GM23338 (cell line): ENCODE measurements around the gene IGSF10. TPM values are rescaled to one million over a fixed set of nuclear protein-coding genes. Genes with fewer than 3 reads are reported as not detected.
A peak's percentile ranks its signal among the peaks of the same experiment; 100 is the strongest.

Source experiments
- ATAC-seq: fragments of 200-7000 bp; cut with Tn5 transposase; 3 replicates; pipeline ENCODE4 v1.9.1; 2020
- DNase-seq: peaks from one replicate; pipeline ENCODE4 v3.0.0-alpha.2; 2015; ENCODE audit warnings: low spot score
- H2AFZ ChIP-seq: fragments of 200-600 bp; sonication (generic); 2 replicates; pipeline ENCODE4 v1.8.0; 2016; ENCODE audit warnings: antibody characterized with exemption, mild to moderate bottlenecking, moderate library complexity
- H3F3A ChIP-seq: fragments of 200-600 bp; sonication (generic); replicated peaks from 2 replicates; pipeline ENCODE4 v1.8.0; 2017; ENCODE audit warnings: antibody characterized with exemption, mixed run types, low read depth
- H3K27ac ChIP-seq: fragments of 200-600 bp; sonication (generic); 2 replicates; pipeline ENCODE4 v1.6.1; 2016; ENCODE audit warnings: low read depth
- H3K27me3 ChIP-seq: fragments of 200-600 bp; sonication (generic); 2 replicates; pipeline ENCODE4 v1.8.0; 2016; ENCODE audit warnings: mild to moderate bottlenecking, mixed run types, moderate library complexity; ENCODE audit not compliant: insufficient read depth
- H3K36me3 ChIP-seq: fragments of 200-600 bp; sonication (generic); 2 replicates; pipeline ENCODE4 v1.8.0; 2016; ENCODE audit warnings: mild to moderate bottlenecking; ENCODE audit not compliant: insufficient read depth
- H3K4me1 ChIP-seq: fragments of 200-600 bp; sonication (generic); 2 replicates; pipeline ENCODE4 v1.8.0; 2016; ENCODE audit warnings: mild to moderate bottlenecking, moderate library complexity; ENCODE audit not compliant: insufficient read depth
- H3K4me2 ChIP-seq: fragments of 200-600 bp; sonication (generic); 2 replicates; pipeline ENCODE4 v1.7.1; 2017; ENCODE audit warnings: mixed run types
- H3K4me3 ChIP-seq: fragments of 200-600 bp; sonication (generic); 2 replicates; pipeline ENCODE4 v1.6.1; 2016; ENCODE audit warnings: mixed run types
- H3K79me2 ChIP-seq: fragments of 200-600 bp; sonication (generic); replicated peaks from 2 replicates; pipeline ENCODE4 v1.8.0; 2017; ENCODE audit warnings: mild to moderate bottlenecking; ENCODE audit not compliant: insufficient read depth
- H3K9me2 ChIP-seq: fragments of 200-600 bp; sonication (generic); 2 replicates; pipeline ENCODE4 v1.8.0; 2017; ENCODE audit not compliant: insufficient read depth
- H4K20me1 ChIP-seq: fragments of 200-600 bp; sonication (generic); replicated peaks from 2 replicates; pipeline ENCODE4 v1.8.0; 2017; ENCODE audit warnings: mild to moderate bottlenecking; ENCODE audit not compliant: insufficient read depth
- H3K27ac Mint-ChIP-seq: 2 replicates; pipeline ENCODE4 v1.8.0; 2020; ENCODE audit warnings: inconsistent platforms, mild to moderate bottlenecking, moderate library complexity, mixed read lengths
- H3K27me3 Mint-ChIP-seq: 3 replicates; pipeline ENCODE4 v1.8.0; 2022; ENCODE audit warnings: low read depth, mild to moderate bottlenecking, moderate library complexity, mixed read lengths, inconsistent platforms; ENCODE audit not compliant: insufficient read depth, poor library complexity
- H3K36me3 Mint-ChIP-seq: 3 replicates; pipeline ENCODE4 v1.8.0; 2021; ENCODE audit warnings: low read depth, mild to moderate bottlenecking, inconsistent platforms, moderate library complexity, mixed read lengths
- H3K4me1 Mint-ChIP-seq: 3 replicates; pipeline ENCODE4 v1.8.0; 2020; ENCODE audit warnings: mild to moderate bottlenecking, inconsistent platforms, mixed read lengths
- H3K4me3 Mint-ChIP-seq: 3 replicates; pipeline ENCODE4 v1.8.0; 2021; ENCODE audit warnings: moderate library complexity, mild to moderate bottlenecking, inconsistent platforms, mixed read lengths
- H3K9me3 Mint-ChIP-seq: 3 replicates; pipeline ENCODE4 v1.8.0; 2020; ENCODE audit warnings: moderate library complexity, mild to moderate bottlenecking, inconsistent platforms, mixed read lengths
- CREB1 ChIP-seq: fragments of 250-450 bp; sonication (Bioruptor Pico); IDR thresholded peaks from 2 replicates; pipeline ENCODE4 v1.5.0; 2020; ENCODE audit warnings: low read depth, mild to moderate bottlenecking, moderate library complexity
- EZH2 ChIP-seq: fragments of 200-600 bp; sonication (generic); IDR thresholded peaks from one replicate; pipeline ENCODE4 v1.8.0; 2017; ENCODE audit warnings: antibody characterized with exemption, mild to moderate bottlenecking, low read depth; ENCODE audit not compliant: unreplicated experiment
- EZH2phosphoT487 ChIP-seq: fragments of 200-600 bp; sonication (generic); IDR thresholded peaks from one replicate; pipeline ENCODE4 v1.8.1; 2018; ENCODE audit warnings: antibody characterized with exemption; ENCODE audit not compliant: unreplicated experiment
- JUNB ChIP-seq: IDR thresholded peaks from one replicate; pipeline ENCODE4 v1.6.1; 2016; ENCODE audit warnings: antibody characterized with exemption; ENCODE audit not compliant: unreplicated experiment
- NANOG ChIP-seq: IDR thresholded peaks from 2 replicates; pipeline ENCODE4 v1.6.1; 2016; ENCODE audit warnings: antibody characterized with exemption, borderline replicate concordance
- STAT1 ChIP-seq: IDR thresholded peaks from one replicate; pipeline ENCODE4 v1.6.1; 2016; ENCODE audit warnings: antibody characterized with exemption; ENCODE audit not compliant: unreplicated experiment
- ZNF114 ChIP-seq: fragments of 250-450 bp; sonication (Bioruptor Pico); IDR thresholded peaks from 2 replicates; pipeline ENCODE4 v1.5.0; 2020; ENCODE audit warnings: mild to moderate bottlenecking, moderate library complexity
- ZNF331 ChIP-seq: fragments of 250-450 bp; sonication (Bioruptor Pico); IDR thresholded peaks from 2 replicates; pipeline ENCODE4 v1.5.0; 2020; ENCODE audit warnings: low read depth, mild to moderate bottlenecking, moderate library complexity
- ZNF462 ChIP-seq: fragments of 250-450 bp; sonication (Bioruptor Pico); IDR thresholded peaks from 2 replicates; pipeline ENCODE4 v1.5.0; 2020; ENCODE audit warnings: mild to moderate bottlenecking, moderate library complexity
- polyA plus RNA-seq: library from polyadenylated mRNA; unstranded; fragments of >200 nt; fragmentation: Nextera tagmentation; extraction: Ambion mirVana; gene quantifications from 2 replicates; pipeline ENCODE4 v1.2.1, GENCODE V29; 2016
- total RNA-seq: library from RNA; depleted of rRNA; stranded (reverse); fragments of >200 nt; shearing (Covaris generic); gene quantifications from 2 replicates; pipeline ENCODE4 v1.2.3, GENCODE V29; 2014
- TF ChIP-seq, protein P1 (sequence below): IDR thresholded peaks from 2 replicates; pipeline ENCODE4 v1.6.1; 2016; ENCODE audit warnings: antibody characterized with exemption

Gene IGSF10
- total and polyA plus RNA-seq, 2 experiments from 2014 or later, result 0.50 to 0.94 TPM

DNA sequence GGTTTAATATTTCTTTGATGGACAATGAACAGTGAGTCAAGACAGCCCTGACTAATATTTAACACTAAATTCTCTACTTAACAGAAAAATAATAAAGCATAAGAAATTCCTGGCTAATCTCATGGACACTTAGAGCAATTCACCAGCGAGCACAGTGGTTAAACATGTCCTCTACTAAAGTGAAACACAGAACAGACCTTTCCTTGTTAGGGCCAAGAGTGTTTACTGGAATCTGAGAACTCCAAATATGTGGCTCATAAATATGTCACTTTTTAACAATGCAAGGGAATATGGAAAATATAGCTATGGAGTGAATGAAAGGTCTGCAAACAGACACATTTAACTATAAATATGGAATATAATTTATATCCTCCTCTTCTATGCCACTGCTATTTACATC, 18.6 kb upstream of the IGSF10 start:
- Histone ChIP-seq H3K27ac (no peak overlapping the region), H3K4me2 (no peak overlapping the region), H3K36me3 (no peaks in the 10 kb centered on the region), H3K9me2 (no peaks in the 10 kb centered on the region), H3K4me1 (peaks cover 17% of the 10 kb centered on the region), H3K79me2 (no peaks in the 10 kb centered on the region), H3K27me3 (no peaks in the 10 kb centered on the region), H4K20me1 (no peaks in the 10 kb centered on the region), H3F3A (no peaks in the 10 kb centered on the region), H3K4me3 (no peak overlapping the region), H2AFZ (no peak overlapping the region)
- ATAC-seq (no peak), DNase-seq (no peak)
- no peak overlapping the region for H3K4me3 Mint-ChIP-seq
- no peak overlapping the region for H3K27ac Mint-ChIP-seq
- H3K36me3 Mint-ChIP-seq, result no peaks in the 10 kb centered on the region
- H3K4me1 Mint-ChIP-seq, result peaks cover 17% of the 10 kb centered on the region
- H3K27me3 Mint-ChIP-seq, result no peaks in the 10 kb centered on the region
- no peaks in the 10 kb centered on the region; the same call in 2 of the 3 replicates for H3K9me3 Mint-ChIP-seq
- TF ChIP-seq ZNF114 (CRISPR knock-in tag), result no peak
- no peak for TF ChIP-seq ZNF331 (CRISPR knock-in tag)
- TF ChIP-seq EZH2phosphoT487, result no peak
- TF ChIP-seq, protein P1, sequence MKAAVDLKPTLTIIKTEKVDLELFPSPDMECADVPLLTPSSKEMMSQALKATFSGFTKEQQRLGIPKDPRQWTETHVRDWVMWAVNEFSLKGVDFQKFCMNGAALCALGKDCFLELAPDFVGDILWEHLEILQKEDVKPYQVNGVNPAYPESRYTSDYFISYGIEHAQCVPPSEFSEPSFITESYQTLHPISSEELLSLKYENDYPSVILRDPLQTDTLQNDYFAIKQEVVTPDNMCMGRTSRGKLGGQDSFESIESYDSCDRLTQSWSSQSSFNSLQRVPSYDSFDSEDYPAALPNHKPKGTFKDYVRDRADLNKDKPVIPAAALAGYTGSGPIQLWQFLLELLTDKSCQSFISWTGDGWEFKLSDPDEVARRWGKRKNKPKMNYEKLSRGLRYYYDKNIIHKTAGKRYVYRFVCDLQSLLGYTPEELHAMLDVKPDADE, result no peak
- no peak for TF ChIP-seq JUNB

DNA sequence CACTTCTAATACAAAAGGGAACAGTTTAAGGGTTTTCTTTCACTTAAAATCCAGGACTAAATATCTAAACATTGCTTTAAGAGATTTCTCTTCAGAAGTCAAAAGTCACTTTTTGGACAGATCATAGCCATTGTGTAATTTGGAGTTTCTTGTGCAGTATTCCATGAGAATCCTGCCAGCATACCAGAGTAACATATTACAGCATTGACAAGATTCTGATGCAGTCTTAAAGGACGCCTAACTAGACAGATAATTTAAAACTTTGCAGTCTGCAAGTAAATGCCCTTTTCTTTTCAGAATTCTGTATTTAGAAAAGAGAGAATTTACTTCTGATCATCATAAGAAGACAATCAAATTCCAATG, 17.5 kb upstream of the IGSF10 start:
- Histone ChIP-seq H3K4me3 (no peak overlapping the region), H4K20me1 (no peaks in the 10 kb centered on the region), H3K36me3 (no peaks in the 10 kb centered on the region), H3F3A (no peaks in the 10 kb centered on the region), H3K79me2 (no peaks in the 10 kb centered on the region), H3K4me2 (peak overlapping the region; percentile 16), H2AFZ (no peak overlapping the region), H3K27ac (no peak overlapping the region), H3K27me3 (no peaks in the 10 kb centered on the region), H3K4me1 (peaks cover 17% of the 10 kb centered on the region), H3K9me2 (no peaks in the 10 kb centered on the region)
- no peaks in the 10 kb centered on the region; the same call in 2 of the 3 replicates for H3K9me3 Mint-ChIP-seq
- DNase-seq, result no peak
- ATAC-seq, result no peak
- H3K4me1 Mint-ChIP-seq, result peaks cover 17% of the 10 kb centered on the region
- H3K4me3 Mint-ChIP-seq, result no peak overlapping the region
- H3K27me3 Mint-ChIP-seq, result no peaks in the 10 kb centered on the region
- H3K36me3 Mint-ChIP-seq, result no peaks in the 10 kb centered on the region
- H3K27ac Mint-ChIP-seq, result no peak overlapping the region
- TF ChIP-seq, protein P1, result no peak
- TF ChIP-seq CREB1 (CRISPR knock-in tag) (no peak), ZNF331 (CRISPR knock-in tag) (no peak), ZNF462 (CRISPR knock-in tag) (no peak), NANOG (no peak), ZNF114 (CRISPR knock-in tag) (no peak), EZH2 (no peak), STAT1 (no peak)
